Ectodermal cell (in vitro differentiated cells): ENCODE results near the gene GPR152.
"Not testable (repeated sequence)": the region's sequence is repeated elsewhere in the genome, so short reads cannot be mapped to it uniquely, and the experiment has no call there.

Experiments
- H3K27ac ChIP-seq: 2 replicates; pipeline ENCODE4 v1.7.0; 2013; ENCODE audit warnings: mild to moderate bottlenecking, low read depth, low read length; ENCODE audit not compliant: insufficient read depth, poor library complexity, severe bottlenecking
- H3K27me3 ChIP-seq: 2 replicates; pipeline ENCODE4 v1.7.0; 2013; ENCODE audit warnings: mild to moderate bottlenecking, low read length; ENCODE audit not compliant: insufficient read depth, control insufficient read depth, poor library complexity, severe bottlenecking
- H3K36me3 ChIP-seq: one replicate; pipeline ENCODE4 v1.7.0; 2013; ENCODE audit warnings: low read length; ENCODE audit not compliant: control insufficient read depth, insufficient read depth
- H3K4me1 ChIP-seq: one replicate; pipeline ENCODE4 v1.7.0; 2013; ENCODE audit warnings: low read length; ENCODE audit not compliant: control insufficient read depth, insufficient read depth
- H3K4me3 ChIP-seq: 2 replicates; pipeline ENCODE4 v1.7.0; 2013; ENCODE audit warnings: low read depth, low read length, control low read depth; ENCODE audit not compliant: insufficient read depth
- H3K9me3 ChIP-seq: 2 replicates; pipeline ENCODE4 v1.7.0; 2013; ENCODE audit warnings: mild to moderate bottlenecking, low read length, moderate library complexity; ENCODE audit not compliant: control insufficient read depth
- WGBS, 2 experiments: methylation state at CpG; one replicate each; pipeline ENCODE4 v1.1.7; 2013; ENCODE audit warnings: missing lambda C conversion rate in 2 of 2; 5-methylcytosine and 5-hydroxymethylcytosine counted together

The GPR152 gene

DNA sequence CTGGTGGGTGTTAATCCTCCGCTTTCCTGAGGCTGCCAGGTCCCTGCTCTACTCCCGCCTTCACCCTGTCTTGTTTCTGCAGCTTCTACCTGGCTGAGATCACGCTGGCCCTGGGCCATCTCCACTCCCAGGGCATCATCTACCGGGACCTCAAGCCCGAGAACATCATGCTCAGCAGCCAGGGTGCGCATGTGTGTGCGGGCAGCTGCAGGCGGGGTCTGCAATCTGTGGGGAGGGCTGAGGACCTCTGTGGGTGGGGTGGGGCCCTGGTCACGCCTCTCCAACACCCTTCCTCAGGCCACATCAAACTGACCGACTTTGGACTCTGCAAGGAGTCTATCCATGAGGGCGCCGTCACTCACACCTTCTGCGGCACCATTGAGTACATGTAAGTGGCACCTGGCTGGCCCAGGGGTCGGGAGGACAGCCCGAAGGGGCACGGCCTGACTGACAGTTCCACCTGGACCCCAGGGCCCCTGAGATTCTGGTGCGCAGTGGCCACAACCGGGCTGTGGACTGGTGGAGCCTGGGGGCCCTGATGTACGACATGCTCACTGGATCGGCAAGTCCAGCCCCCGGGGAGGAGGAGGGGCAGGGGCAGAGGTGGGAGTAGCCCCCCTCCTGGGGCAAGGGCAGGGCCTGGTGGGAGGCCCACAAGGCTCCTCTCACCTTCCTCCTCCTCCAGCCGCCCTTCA lies 19.7 kb downstream of the GPR152 start:
- WGBS, 2 experiments: 95% methylated on average over 22 of the region's 22 CpGs
- Histone ChIP-seq H3K9me3 (no peaks in the 10 kb centered on the region), H3K4me1 (peaks cover 7% of the 10 kb centered on the region), H3K4me3 (no peak overlapping the region), H3K36me3 (peaks cover 4% of the 10 kb centered on the region), H3K27me3 (no peaks in the 10 kb centered on the region), H3K27ac (no peak overlapping the region)

DNA sequence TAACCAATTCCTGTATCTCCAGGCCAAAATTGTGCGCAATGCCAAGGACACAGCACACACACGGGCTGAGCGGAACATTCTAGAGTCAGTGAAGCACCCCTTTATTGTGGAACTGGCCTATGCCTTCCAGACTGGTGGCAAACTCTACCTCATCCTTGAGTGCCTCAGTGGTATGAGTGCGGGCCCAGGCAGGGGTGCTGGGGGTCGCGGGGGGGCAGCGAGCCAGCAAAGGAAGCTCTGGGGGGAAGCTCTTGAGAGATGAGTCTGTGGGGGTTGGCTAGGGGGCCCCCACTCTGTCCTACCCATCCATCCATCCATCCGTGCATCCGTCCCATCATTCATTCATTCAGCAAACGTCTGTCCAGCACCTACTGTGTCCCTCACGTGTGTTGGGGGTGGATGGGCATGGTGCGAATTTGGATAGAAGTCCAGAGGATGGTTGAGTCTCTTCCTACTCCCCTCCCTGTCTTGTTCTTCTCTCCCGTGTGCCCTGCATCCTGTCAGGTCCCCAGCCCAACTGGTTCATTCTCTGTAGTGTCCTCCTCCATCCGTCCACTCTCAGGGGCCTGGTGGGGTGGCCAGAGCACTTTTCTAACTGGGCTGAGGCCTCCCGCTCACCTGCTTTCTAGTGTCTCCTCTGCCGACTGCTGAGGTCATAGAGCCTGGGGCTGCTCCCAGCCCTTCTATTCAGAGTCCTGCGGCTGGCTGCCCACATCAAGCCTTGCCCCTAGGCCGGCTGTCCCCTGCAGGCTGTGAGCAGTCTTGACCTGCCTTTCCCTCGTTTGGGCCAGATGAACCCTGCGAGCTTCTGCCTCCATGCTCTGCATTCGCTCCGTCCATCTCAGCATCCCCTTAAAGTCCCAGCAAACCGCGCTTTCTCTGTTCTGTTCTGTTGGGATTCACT lies 20.9 kb downstream of the GPR152 start:
- 94 to 95% methylated on average over 24 of the region's 24 CpGs for WGBS, 2 experiments
- Histone ChIP-seq H3K4me3 (no peak overlapping the region), H3K27me3 (no peaks in the 10 kb centered on the region), H3K27ac (no peak overlapping the region), H3K4me1 (peaks cover 7% of the 10 kb centered on the region), H3K9me3 (no peaks in the 10 kb centered on the region), H3K36me3 (peaks cover 4% of the 10 kb centered on the region)

DNA sequence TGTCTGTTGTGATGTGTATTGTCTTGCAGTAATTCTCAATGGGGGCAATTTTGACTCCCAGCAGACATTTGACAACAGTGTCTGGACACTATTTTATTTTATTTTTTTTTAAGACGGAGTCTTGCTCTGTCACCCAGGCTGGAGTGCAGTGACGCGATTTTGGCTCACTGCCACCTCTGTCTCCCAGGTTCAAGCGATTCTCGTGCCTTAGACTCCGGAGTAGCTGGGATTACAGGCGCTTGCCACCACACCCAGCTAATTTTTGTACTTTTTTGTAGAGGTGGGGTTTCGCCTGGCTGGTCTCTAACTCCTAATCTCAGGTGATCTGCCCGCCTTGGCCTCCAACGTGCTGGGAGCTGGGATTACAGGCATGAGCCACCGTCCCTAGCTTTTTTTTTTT lies 22.8 kb downstream of the GPR152 start:
- Histone ChIP-seq H3K4me3 (no peak overlapping the region), H3K9me3 (no peaks in the 10 kb centered on the region), H3K36me3 (peaks cover 4% of the 10 kb centered on the region), H3K27ac (no peak overlapping the region), H3K27me3 (no peaks in the 10 kb centered on the region), H3K4me1 (peaks cover 7% of the 10 kb centered on the region)
- 93 to 96% methylated on average over 11 of the region's 11 CpGs for WGBS, 2 experiments

DNA sequence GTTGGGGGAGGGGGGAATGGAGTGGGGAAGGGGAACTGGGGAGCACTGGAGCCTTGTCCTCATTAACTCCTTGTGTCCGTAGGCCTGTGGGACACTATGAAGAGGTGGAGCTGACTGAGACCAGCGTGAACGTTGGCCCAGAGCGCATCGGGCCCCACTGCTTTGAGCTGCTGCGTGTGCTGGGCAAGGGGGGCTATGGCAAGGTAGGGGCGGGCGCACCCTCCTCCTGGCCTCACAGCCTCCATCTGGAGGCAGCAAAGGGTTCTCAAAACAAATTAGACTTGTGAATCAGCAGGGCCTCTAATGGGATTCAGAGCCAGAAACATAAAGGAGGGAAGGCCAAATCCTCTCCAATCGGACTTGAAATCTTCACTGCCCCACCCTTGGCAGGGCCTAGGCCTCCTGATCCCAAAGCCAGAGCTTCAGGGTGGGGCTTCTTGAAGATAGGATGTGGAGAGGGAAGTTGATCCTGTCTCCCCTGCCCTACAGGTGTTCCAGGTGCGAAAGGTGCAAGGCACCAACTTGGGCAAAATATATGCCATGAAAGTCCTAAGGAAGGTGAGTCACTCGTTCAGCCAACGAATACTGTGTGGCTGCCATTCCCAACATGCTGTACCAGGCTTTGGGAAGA lies 23.4 kb downstream of the GPR152 start:
- peak overlapping the region; percentile 66 for H3K4me3 ChIP-seq
- H3K9me3 ChIP-seq: no peaks in the 10 kb centered on the region
- no peaks in the 10 kb centered on the region for H3K27me3 ChIP-seq
- H3K4me1 ChIP-seq: peaks cover 7% of the 10 kb centered on the region
- H3K36me3 ChIP-seq: peaks cover 4% of the 10 kb centered on the region
- no peak overlapping the region for H3K27ac ChIP-seq
- WGBS, 2 experiments: 66% methylated on average over 12 of the region's 12 CpGs

DNA sequence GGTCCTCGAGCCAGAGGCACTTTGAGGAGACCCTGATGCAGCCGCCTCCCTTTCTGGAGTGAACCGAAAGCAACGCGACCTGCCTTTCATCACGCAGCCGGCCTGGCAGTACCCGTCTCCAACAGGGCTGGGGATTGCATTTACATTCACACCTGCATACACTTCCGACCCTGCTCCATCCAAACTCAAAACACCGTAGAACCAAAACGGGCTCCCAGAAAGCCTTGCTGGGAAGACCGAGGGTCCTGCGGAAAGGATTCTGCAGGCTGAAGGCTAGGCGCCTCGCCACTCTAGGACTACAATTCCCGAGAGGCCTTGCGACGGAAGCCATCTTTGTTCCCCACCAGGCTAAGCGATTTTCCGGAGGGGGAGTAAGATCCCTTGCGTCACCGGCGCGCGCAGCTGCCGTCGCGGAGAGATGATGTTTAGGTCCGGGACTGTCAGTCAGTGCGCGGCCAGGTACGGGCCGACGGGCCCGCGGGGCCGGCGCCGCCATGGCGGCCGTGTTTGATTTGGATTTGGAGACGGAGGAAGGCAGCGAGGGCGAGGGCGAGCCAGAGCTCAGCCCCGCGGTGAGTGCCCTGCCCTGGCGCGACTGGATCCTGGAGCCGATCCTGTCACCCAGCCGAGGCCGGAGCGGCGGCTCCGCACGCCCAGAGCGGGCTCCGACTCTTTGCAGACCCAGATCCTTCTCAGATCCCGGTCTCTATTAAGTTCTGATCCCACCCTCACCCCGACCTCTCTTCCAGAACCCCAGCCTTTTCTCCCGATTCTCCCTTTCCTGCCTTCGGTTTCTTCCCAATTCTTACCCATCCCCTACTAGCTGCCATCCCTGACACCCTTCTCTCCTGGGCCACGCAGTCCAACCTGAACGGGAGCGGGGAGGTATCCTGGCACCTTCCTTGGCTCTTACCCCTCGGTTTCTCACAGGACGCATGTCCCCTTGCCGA lies 24.2 kb downstream of the GPR152 start, which contains the start of gene RPS6KB2:
Gene RPS6KB2, plus strand, starts transcription at position 443 of the 950 bp plus-strand sequence. Its CDS starts 52 bp downstream, at position 495.
- H3K36me3 ChIP-seq: no peaks in the 10 kb centered on the region
- peaks cover 7% of the 10 kb centered on the region for H3K4me1 ChIP-seq
- H3K27me3 ChIP-seq: no peaks in the 10 kb centered on the region
- H3K27ac ChIP-seq: peak within 1 kb of the TSS; percentile 36
- peak within 1 kb of the TSS; percentile 66 for H3K4me3 ChIP-seq
- 5 to 6% methylated on average over 68 of the region's 68 CpGs for WGBS, 2 experiments
- H3K9me3 ChIP-seq: no peaks in the 10 kb centered on the region

DNA sequence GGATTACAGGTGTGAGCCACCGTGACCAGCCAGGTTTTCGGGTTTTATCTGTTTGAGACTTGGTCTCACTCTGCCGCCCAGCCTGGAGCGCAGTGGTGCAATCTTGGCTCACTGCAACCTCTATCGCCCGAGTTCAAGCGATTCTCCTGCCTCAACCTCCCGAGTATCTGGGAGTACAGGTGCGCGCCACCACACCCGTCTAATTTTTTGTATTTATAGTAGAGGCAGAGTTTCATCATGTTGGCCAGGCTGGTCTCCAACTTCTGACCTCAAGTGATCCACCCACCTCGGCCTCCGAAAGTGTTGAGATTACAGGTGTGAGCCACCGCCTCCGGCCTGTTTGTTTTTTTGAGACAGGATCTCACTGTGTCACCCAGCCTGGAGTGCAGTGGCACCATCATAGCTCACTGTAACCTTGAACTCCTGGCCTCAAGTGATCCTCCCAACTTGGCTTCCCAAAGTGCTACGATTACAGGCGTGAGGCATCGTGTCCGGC lies 25.1 kb downstream of the GPR152 start:
- peak overlapping the region; percentile 66 for H3K4me3 ChIP-seq
- not testable (repeated sequence) for H3K4me1 ChIP-seq, H3K27me3 ChIP-seq, H3K27ac ChIP-seq, H3K9me3 ChIP-seq, H3K36me3 ChIP-seq
- 94% methylated on average over 19 of the region's 19 CpGs for WGBS, 2 experiments

DNA sequence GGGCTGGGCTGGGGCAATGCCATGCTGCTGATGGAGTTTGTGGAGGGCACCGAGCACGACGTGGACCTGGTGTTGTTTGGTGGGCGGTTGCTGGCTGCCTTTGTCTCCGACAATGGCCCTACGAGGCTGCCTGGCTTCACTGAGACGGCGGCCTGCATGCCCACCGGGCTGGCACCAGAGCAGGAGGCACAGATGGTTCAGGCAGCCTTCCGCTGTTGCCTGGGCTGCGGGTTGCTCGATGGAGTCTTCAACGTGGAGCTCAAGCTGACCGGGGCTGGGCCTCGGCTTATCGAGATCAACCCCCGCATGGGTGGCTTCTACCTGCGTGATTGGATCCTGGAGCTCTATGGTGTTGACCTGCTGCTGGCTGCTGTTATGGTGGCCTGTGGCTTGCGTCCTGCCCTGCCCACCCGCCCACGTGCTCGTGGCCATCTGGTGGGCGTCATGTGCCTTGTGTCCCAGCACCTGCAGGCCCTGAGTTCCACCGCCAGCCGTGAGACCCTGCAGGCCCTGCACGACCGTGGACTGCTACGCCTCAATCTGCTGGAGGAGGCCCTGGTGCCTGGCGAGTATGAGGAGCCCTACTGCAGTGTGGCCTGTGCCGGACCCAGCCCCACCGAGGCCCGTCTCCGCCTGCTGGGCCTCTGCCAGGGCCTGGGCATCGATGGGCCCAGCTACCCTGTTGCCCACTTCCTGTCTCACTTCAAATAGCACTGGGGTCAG lies 28.5 kb downstream of the GPR152 start:
- H3K4me3 ChIP-seq: no peak overlapping the region
- no peaks in the 10 kb centered on the region for H3K36me3 ChIP-seq
- no peaks in the 10 kb centered on the region for H3K9me3 ChIP-seq
- H3K27ac ChIP-seq: no peak overlapping the region
- H3K4me1 ChIP-seq: peaks cover 8% of the 10 kb centered on the region
- WGBS, 2 experiments: 92 to 93% methylated on average over 34 of the region's 34 CpGs
- peaks cover 16% of the 10 kb centered on the region for H3K27me3 ChIP-seq

DNA sequence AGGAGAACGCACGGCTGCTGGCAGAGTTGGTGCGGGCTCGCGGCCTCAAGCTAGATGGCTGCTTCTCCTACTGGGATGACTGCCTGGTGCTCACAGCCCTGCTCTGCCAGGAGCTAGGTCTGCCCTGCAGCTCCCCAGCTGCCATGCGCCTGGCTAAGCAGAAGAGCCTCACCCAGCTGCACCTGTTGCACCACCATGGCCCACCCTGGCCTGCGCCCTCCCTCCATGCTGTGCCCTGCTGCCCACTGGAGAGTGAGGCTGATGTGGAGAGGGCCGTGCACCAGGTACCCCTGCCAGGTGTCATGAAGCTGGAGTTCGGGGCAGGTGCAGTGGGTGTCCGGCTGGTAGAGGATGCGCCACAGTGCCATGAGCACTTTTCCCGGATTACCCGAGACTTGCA lies 29.1 kb downstream of the GPR152 start:
- H3K9me3 ChIP-seq: no peaks in the 10 kb centered on the region
- H3K27ac ChIP-seq: no peak overlapping the region
- H3K27me3 ChIP-seq: peaks cover 19% of the 10 kb centered on the region
- no peaks in the 10 kb centered on the region for H3K36me3 ChIP-seq
- H3K4me1 ChIP-seq: peaks cover 5% of the 10 kb centered on the region
- no peak overlapping the region for H3K4me3 ChIP-seq
- WGBS, 2 experiments: 96% methylated on average over 13 of the region's 13 CpGs

DNA sequence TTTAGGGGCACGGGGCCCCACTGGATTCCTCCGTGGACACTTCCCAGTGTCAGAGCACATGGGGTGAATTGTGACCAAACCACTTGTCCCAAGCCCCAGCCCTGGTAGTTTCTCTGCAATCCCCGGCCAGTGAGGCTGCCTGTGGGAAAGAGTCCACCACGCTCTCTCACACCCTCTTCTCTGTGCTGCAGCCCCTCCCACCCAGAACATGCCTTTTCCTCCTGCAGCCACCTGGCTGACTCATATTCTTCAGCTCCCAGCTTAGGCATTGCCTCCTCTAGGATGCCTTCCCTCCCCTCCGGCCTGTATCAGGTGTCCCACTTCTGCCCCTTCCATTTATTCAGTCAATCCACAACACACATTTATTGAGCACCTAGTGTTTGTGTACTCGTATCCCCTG lies 29.6 kb downstream of the GPR152 start:
- Histone ChIP-seq H3K27ac (no peak overlapping the region), H3K36me3 (no peaks in the 10 kb centered on the region), H3K4me1 (peaks cover 5% of the 10 kb centered on the region), H3K9me3 (no peaks in the 10 kb centered on the region), H3K4me3 (no peak overlapping the region), H3K27me3 (peaks cover 20% of the 10 kb centered on the region)
- 74 to 81% methylated on average over 6 of the region's 6 CpGs for WGBS, 2 experiments
